HepG2 (cell line): ENCODE data around the gene SHANK2. TPM values are rescaled to one million over a fixed set of nuclear protein-coding genes. Genes with fewer than 3 reads are reported as not detected.
A peak's percentile ranks its signal among the peaks of the same experiment; 100 is the strongest.

Source experiments
- FOXA3 ChIP-seq: IDR thresholded peaks from 2 replicates; pipeline ENCODE4 v1.6.1; 2016; ENCODE audit warnings: missing genetic modification reagents, missing compliant biosample characterization
- FOXP4 ChIP-seq: sonication (generic); formaldehyde crosslinking; IDR thresholded peaks from 2 replicates; pipeline ENCODE4 v1.4.0; 2020; ENCODE audit warnings: missing genetic modification reagents
- KDM4B ChIP-seq: sonication (generic); formaldehyde crosslinking; IDR thresholded peaks from 2 replicates; pipeline ENCODE4 v1.4.0; 2020; ENCODE audit warnings: missing genetic modification reagents
- KLF16 ChIP-seq, 2 experiments: sonication (generic) in 1 of 2; formaldehyde crosslinking in 1 of 2; IDR thresholded peaks; 2 replicates each; pipeline versions ENCODE4 v1.6.1 to v1.8.0; 2016 to 2023; ENCODE audit warnings: missing genetic modification reagents in 2 of 2, missing compliant biosample characterization in 1 of 2
- LCORL ChIP-seq, 2 experiments: fragments of 450-650 bp in 1 of 2; sonication (generic) in 1 of 2; formaldehyde crosslinking in 1 of 2; IDR thresholded peaks; 2 replicates each; pipeline versions ENCODE4 v1.5.0 to v1.6.1; 2017 to 2020; ENCODE audit warnings: antibody characterized with exemption in 1 of 2, missing genetic modification reagents in 1 of 2
- MAX ChIP-seq: IDR thresholded peaks from 2 replicates; pipeline ENCODE4 v1.6.1; 2012; ENCODE audit warnings: inconsistent platforms
- MLX ChIP-seq: IDR thresholded peaks from 2 replicates; pipeline ENCODE4 v1.6.1; 2016
- SP4 ChIP-seq: sonication (generic); formaldehyde crosslinking; IDR thresholded peaks from 2 replicates; pipeline ENCODE4 v1.8.1; 2023; ENCODE audit warnings: mild to moderate bottlenecking, missing genetic modification reagents
- ZBED4 ChIP-seq: sonication (generic); formaldehyde crosslinking; IDR thresholded peaks from 2 replicates; pipeline ENCODE4 v1.4.0; 2020; ENCODE audit warnings: missing genetic modification reagents, borderline replicate concordance
- ZBTB20 ChIP-seq: sonication (generic); formaldehyde crosslinking; IDR thresholded peaks from 2 replicates; pipeline ENCODE4 v1.8.1; 2023; ENCODE audit warnings: missing genetic modification reagents, low read depth, mild to moderate bottlenecking, borderline replicate concordance
- ZNF337 ChIP-seq: sonication (generic); formaldehyde crosslinking; IDR thresholded peaks from 2 replicates; pipeline ENCODE4 v1.5.1; 2020; ENCODE audit warnings: missing genetic modification reagents, low read depth, mild to moderate bottlenecking, borderline replicate concordance
- ZNF414 ChIP-seq: sonication (generic); formaldehyde crosslinking; IDR thresholded peaks from 2 replicates; pipeline ENCODE4 v1.5.0; 2020; ENCODE audit warnings: missing genetic modification reagents
- ZNF552 ChIP-seq: sonication (generic); formaldehyde crosslinking; IDR thresholded peaks from 2 replicates; pipeline ENCODE4 v1.9.0; 2022; ENCODE audit warnings: missing genetic modification reagents, mild to moderate bottlenecking, borderline replicate concordance
- ZNF605 ChIP-seq: sonication (generic); formaldehyde crosslinking; IDR thresholded peaks from 2 replicates; pipeline ENCODE4 v1.8.0; 2022; ENCODE audit warnings: mild to moderate bottlenecking, missing genetic modification reagents
- ZNF687 ChIP-seq: sonication (generic); formaldehyde crosslinking; IDR thresholded peaks from 2 replicates; pipeline ENCODE4 v1.5.1; 2020; ENCODE audit warnings: mild to moderate bottlenecking, missing genetic modification reagents, moderate library complexity
- ZNF776 ChIP-seq: sonication (generic); formaldehyde crosslinking; IDR thresholded peaks from 2 replicates; pipeline ENCODE4 v1.4.0; 2020; ENCODE audit warnings: mild to moderate bottlenecking, missing genetic modification reagents
- polyA plus RNA-seq, 8 experiments: library from polyadenylated mRNA; depleted of rRNA in 3 of 8; stranded (reverse) in 7 of 8; unstranded in 1 of 8; fragments of >200 nt; fragmentation: Illumina TruSeq in 4 of 8; extraction: Trizol in 4 of 8; gene quantifications; 2 replicates each; pipeline versions ENCODE4 v1.2.1 to v1.2.3, GENCODE V29; 2011 to 2016; ENCODE audit warnings: low read depth in 4 of 8, missing spikeins in 1 of 8, mixed read lengths in 1 of 8; ENCODE audit not compliant: insufficient read depth in 1 of 8
- total RNA-seq, 5 experiments: library from RNA; depleted of rRNA; stranded (reverse); fragments of >200 nt; fragmentation: Illumina TruSeq; extraction: Trizol; gene quantifications; 2 replicates each; pipeline ENCODE4 v1.2.3, GENCODE V29; 2016; ENCODE audit warnings: low read depth in 1 of 5

SHANK2 gene
- total and polyA plus RNA-seq, 2 of the 13 experiments (the other 11 are each of a cell fraction or from before 2014, with no cell fraction given): 10.2 to 13.0 TPM

- no peak for TF ChIP-seq LCORL (IDR thresholded peaks at IDR 0.05)
- peak; percentile 95 for TF ChIP-seq LCORL (CRISPR knock-in tag; IDR thresholded peaks at IDR 0.05)
- TF ChIP-seq MAX: peak; percentile 73
- TF ChIP-seq ZBTB20 (CRISPR knock-in tag): peak; percentile 67; the same call in 1 of the 2 replicates
- TF ChIP-seq ZNF552 (CRISPR knock-in tag): no peak
- peak in 1 of 2 experiments; percentile 84; a peak in 2 of 4 replicates for TF ChIP-seq KLF16 (CRISPR knock-in tag; IDR thresholded peaks at IDR 0.05)
- no peak for TF ChIP-seq SP4
- TF ChIP-seq FOXA3 (CRISPR knock-in tag): peak; percentile 90
- no peak for TF ChIP-seq ZNF776 (CRISPR knock-in tag)
- no peak for TF ChIP-seq ZNF337 (CRISPR knock-in tag)
- peak; percentile 62; the same call in 1 of the 2 replicates for TF ChIP-seq ZNF414
- peak; percentile 99 for TF ChIP-seq FOXP4
- peak; percentile 85; the same call in 1 of the 2 replicates for TF ChIP-seq ZBED4 (CRISPR knock-in tag)
- peak; percentile 93 for TF ChIP-seq ZNF687 (CRISPR knock-in tag)
- TF ChIP-seq MLX (CRISPR knock-in tag): peak; percentile 78; the same call in 1 of the 2 replicates
- TF ChIP-seq KDM4B: peak; percentile 92
- TF ChIP-seq ZNF605 (CRISPR knock-in tag): peak; percentile 38; the same call in 1 of the 2 replicates
Observed at GRCh38 chr11:71240865-71241691, 11.3 kb downstream of the SHANK2 start (continued).
